HCEC 1CT (cell line): Measurements from ENCODE around the gene KRT32.
"Not testable (repeated sequence)": the region's sequence is repeated elsewhere in the genome, so short reads cannot be mapped to it uniquely, and the experiment has no call there.

Experiments
- DNase-seq: peaks from one replicate; pipeline ENCODE4 v3.0.0-alpha.2; 2017

Gene KRT32

DNA sequence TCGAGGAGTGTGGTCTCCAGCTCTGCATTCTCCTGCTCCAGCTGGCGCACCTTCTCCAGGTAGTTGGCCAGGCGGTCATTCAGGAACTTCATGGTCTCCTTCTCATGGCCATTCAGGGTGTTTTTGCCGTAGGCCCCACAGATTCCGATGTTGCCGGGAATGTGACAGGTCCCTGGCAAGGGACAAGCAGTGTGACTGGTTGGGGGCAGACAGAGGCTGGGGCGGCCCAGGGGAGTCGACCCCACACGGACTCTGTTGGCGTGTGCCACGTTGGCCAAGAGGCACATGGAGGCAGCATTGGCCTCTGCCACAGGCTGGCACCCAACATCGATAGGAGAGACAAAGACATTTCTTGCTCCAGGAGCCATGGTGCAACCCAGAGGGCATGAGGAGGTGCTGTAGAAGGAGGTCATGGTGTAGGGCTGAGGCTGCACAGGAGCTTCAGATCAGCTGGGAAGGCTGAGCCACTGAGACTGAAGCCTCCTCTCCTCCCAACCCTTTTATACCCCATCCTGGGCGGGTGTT, 43.0 kb downstream of the KRT32 start, which contains the start of gene KRT37:
Gene KRT37 (minus strand): TSS at position 475 of the 525 bp plus-strand sequence. CDS start 62 bp downstream, at position 413.
- DNase-seq = no peak

DNA sequence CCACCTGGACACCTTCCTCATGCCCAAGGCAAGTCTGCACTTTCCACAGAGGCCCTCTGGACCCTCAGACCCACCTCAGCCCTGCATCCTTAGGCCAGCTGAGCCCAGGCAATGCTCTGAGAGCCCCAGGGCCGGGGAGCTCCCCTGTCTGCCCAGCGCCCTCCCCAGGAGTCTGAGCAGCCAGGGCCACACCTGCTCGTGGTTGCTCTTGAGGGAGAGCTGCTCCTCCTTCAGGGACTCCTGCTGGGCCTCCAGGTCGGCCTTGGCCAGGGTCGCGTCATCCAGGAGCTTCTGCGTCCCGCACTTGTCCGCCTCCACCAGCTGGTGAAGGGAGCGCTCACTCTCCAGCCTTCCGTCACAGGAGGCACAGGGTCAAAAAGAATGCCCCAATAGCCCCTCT, 44.6 kb downstream of the KRT32 start:
- DNase-seq = not testable (repeated sequence)

DNA sequence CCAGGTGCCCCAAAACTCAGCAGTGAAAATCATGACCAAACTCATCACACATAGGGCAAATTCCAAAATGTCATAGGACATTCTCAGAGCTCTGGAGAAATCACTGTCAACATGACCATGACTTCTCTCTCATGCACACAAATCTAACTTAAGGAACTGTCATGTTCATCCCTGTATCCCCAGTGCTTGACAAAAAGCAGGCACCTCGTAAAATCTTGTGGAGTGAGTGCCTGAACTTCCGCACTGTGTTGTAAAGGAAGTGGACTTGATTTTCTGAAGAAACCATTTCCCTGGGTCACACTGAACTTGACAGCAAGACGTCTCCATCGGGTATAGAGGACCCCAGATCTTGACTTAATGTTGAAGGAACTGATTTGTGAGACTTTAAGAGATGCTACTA, 45.6 kb downstream of the KRT32 start:
- DNase-seq = no peak

DNA sequence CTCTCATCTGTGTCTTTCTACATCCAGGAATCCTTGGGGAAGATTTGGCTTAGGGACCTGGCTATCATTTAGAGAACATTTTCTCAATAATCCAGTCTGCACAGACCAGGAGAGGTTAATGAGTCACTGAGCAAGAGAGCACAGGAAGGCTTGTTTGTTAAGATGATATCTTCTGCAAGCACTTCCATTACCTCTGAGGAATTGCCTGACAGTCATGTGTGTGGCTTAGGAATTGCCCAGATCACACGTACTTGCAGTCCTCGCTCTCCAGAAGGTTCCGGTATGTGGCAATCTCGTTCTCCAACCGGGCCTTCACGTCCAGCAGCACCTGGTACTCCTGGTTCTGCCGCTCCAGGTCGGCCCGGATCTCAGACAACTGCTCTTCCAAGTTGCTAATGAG, 46.1 kb downstream of the KRT32 start:
- DNase-seq = peak; percentile 44

DNA sequence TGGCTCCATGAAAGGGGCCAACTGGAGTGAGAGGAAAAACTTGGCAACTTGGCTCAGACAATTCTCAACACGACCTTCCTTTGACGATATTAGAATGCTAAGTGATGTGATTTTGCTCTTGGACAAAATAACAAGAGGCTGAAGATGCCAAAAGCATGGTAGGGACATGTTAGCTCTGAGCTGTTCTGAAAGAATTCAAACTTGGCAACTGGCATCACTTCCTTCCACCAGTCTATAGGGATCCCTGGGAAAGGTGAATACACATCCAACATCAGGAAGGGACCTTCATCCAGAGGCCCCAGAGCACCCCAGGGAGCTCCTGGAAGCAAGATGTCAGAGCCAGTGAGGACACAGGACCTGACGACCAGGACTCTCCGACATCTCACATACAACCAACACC, 47.1 kb downstream of the KRT32 start:
- no peak for DNase-seq

DNA sequence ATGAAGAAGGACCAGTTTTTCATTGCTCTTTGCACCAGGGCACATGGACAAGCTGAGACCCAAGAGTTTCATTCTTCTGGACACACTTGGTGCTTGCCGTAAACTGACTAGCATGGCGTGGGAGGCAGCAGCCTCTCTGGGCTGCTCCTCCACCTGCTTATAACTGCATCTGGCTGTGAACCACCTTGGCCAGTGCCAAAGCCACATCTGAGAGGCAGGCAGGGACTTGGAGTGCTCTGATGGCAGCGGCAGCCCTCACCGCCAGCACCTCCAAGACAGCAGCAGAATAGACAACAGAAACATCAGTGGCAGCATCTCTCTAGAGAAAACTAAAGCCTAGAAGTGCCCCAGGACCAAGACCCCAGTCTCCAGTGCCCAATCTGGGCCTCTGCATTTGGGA, 47.5 kb downstream of the KRT32 start:
- DNase-seq = no peak

DNA sequence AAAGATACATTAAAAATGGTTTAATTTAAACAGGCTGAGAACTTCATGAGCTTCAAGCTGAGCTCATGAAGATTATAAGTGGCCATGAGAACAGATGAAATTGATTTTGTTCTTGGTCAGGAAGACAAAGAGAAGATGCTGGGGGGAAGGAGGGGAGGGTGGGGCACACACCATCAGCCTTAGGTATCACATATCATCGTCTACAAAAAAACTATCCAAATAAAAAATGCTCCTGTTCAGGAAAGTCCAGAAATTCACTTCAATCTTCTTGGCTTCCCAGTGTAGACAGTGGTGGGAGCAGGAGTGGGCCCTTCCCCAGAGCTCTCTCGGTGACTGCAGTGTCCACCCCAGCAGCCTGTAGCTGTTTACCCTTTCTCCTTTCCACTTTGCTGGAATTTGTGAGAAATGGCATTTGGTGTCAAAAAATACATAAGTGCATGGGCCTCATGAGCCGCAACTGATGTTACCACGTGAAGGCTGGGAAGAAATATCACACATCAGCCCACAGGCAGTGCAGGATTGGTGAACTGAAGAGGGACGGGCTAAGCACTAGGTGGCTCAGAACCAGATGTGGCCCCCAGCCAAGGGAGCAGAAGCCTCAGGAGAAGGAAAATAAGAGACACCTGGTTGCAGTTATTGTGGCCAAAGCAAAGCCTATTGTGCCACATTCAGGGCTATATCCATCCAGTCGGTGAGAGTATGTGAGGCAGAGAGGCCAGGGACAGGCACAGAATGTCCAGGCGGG, 48.9 kb downstream of the KRT32 start:
- DNase-seq = no peak

DNA sequence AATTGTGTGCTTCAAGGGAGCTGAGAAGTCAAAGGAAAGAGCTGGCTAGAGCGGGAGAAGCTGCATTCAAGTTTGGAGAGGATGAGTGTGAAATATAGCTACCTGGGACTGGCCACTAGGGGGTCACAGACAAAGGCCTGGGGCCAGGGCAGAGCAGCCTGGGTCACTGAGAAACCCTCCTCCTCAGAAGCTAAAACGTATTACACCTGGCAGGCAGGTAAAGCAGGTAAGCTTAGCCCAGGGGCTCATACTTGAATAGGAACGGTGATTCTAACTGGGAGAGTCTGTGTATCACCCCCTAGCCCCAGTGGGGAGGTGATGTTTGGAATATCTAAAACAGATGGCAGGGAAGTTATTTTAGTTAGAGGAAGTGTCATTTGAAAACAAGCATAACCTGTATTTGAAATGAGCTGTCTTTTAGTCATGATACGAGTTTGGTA, 49.6 kb downstream of the KRT32 start:
- DNase-seq = peak; percentile 37

DNA sequence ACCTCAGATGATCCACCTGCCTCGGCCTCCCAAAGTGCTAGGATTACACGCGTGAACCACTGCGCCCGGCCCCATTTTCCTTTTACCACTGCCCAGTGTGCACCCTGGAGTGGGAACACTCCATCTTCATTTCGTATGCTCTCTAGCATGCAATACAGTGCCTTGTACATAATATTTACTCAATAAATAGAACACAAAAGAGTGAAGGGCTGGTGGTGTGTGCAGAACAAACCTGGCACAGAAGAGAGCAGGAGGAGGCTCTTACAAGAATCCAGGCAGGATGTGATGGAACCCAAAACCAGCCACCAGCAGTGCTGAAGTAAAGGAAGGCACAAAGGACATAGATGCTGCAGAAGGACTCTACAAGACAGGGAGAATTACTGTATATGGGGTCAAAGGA, 50.1 kb downstream of the KRT32 start:
- no peak for DNase-seq

DNA sequence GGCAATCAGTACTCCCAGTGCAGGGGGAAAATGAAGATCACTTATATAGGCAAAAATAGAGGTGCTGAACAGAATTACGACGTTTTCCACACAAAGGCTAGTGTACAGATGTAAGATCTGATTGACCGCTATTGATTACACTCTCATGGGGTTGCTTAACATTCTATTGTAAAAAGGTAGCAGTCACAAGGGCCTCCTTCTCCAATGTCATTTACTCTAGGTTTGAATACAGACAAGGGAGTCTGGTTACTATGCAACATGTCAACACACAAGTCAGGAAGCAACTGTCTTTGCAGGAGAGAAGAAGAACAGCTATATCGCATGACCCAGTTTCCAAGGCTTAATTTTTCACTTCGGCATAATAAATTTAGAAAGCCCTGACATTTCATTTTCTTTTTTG, 50.7 kb downstream of the KRT32 start:
- DNase-seq = no peak

DNA sequence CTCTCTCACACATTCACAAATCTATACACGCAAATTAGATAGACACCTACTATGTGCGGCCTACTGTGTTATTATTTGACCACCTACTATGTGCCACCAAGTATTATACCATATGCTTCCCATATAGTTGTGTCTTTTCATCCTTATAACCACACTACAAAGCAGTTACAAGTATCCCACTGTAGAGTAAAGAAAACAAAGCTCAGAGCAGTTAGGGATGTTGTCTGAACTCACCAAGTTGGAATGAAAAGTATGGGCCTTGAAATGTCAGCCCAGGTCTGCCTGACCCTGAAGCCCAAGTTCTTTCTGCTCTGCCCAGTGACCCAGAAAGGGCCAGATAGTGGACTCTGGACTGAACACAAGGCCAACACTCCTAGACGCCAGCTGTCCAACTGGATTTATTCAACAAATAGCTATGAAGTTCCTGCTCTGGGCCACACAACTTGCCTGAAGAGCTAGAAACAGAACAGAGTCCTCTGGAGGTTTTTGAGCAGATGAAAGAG, 51.3 kb downstream of the KRT32 start:
- DNase-seq = peak; percentile 56

DNA sequence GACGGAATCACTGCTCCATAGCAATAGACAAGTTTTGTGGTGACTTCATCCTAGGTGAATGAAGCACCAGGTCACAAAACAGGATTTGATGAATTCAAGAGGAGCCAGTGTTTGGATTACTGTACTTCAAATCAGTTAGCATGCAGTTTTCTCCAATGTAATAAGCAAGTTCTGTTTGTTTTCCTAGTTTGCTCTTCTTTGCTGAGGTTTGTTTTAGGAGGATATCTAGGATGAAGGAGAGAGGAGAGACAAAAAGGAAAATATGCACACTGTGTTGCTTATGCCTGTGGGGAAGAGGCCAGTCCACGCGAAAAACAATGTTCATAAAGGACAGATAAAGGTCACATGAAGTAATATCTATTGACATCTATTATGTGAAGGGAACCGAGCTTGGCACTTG, 51.8 kb downstream of the KRT32 start:
- DNase-seq = no peak

DNA sequence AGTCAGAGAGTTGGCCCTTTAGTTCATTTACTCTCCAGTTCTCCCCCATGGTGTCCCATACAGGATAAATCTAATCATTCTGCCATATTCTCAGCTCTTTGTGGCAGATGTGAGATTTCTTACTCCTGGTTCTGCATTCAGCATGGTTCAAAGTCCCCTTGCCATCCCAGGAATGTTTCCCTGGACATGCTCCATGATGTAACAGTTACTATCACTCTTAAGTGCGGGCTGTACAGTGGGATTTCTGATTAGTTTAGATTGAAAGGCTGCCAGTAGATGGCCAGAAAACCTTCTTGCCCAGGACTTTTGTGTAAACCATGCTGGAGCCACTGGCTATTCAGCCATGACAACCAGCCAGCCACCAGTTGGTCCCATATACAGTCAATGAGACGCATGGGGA, 53.2 kb downstream of the KRT32 start:
- no peak for DNase-seq

DNA sequence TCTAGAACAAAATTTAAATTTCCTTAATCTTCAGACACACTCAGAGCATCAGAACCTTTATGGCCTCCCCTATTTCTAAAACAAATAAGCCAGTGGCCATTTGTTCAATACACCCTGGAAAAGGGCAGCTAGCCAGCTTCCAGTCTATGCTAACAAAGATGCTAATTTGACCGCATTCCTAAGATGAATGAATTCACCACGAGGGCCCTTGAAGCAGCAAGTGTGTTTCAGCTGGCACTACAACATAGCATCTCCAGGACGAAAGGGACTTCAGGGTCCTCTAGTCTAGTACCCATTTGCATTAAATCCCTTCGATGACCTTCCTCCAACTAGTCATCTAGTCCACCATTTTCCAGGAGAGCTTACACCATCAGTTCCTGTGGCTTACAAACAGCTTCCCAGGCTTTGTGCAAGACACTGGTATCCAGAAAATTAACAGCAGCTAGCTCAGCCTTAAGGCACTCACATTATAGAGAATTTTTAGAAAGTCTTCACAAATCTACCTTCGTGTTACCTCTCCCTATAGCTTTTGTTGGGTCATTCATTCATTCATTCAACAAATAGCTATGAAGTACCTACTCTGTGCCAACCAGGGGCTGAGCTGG, 53.7 kb downstream of the KRT32 start:
- DNase-seq = no peak

DNA sequence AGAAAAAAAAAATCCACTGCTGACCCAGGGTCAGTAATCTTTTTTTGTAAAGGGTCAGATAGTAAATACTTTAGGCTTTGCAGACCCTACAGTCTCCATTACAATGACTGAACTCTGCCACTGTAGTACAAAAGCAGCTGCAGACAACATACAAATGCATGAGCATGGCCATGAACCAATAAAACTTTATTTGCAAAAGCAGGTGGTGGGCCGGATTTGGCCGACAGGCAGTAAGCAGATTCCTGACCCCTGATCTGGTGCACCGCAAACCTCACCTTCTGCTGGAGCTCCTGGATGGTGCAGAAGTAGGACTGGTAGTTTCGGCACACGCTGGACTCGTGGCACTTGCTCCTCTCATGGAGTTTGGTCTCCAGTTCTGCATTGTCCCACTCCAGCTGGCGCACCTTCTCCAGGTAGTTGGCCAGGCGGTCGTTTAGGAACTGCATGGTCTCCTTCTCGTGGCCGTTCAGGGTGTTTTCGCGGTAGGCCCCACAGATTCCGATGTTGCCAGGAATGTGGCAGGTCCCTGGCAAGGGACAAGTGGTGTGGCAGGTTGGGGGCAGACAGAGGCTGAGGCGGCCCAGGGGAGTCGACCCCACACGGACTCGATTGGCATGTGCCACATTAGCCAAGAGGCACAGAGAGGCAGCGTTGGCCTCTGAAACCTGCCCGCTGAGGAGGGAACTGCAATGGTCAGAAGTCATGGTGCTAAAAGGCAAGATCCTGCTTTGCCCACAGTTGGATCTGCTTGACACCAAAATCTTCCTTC, 55.9 kb downstream of the KRT32 start:
- no peak for DNase-seq
